ENCODE measurements around the gene APPL2. TPM values are rescaled to one million over a fixed set of nuclear protein-coding genes. Genes with fewer than 3 reads are reported as not detected.

APPL2 gene
- total RNA-seq, 1 experiment from 2014 or later = 35.5 TPM

- intact Hi-C loops (cut with micrococcal nuclease) = loop anchor here (10.0 kb wide), 1 partner anchor 551 kb away; no protein-coding TSS in a partner anchor
- H3K4me1 Mint-ChIP-seq (ENCODE audit: insufficient read depth, unreplicated experiment) = no peaks in the 10 kb centered on the region
- TF ChIP-seq, protein P1, sequence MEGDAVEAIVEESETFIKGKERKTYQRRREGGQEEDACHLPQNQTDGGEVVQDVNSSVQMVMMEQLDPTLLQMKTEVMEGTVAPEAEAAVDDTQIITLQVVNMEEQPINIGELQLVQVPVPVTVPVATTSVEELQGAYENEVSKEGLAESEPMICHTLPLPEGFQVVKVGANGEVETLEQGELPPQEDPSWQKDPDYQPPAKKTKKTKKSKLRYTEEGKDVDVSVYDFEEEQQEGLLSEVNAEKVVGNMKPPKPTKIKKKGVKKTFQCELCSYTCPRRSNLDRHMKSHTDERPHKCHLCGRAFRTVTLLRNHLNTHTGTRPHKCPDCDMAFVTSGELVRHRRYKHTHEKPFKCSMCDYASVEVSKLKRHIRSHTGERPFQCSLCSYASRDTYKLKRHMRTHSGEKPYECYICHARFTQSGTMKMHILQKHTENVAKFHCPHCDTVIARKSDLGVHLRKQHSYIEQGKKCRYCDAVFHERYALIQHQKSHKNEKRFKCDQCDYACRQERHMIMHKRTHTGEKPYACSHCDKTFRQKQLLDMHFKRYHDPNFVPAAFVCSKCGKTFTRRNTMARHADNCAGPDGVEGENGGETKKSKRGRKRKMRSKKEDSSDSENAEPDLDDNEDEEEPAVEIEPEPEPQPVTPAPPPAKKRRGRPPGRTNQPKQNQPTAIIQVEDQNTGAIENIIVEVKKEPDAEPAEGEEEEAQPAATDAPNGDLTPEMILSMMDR (IDR thresholded peaks at IDR 0.05; ENCODE audit: unreplicated experiment) = no peak
- ChIA-PET CTCF (no interaction called here), POLR2A (no interaction called here)
- H3K36me3 Mint-ChIP-seq (ENCODE audit: insufficient read depth, unreplicated experiment) = peaks cover 71% of the 10 kb centered on the region
- H3K4me3 Mint-ChIP-seq (ENCODE audit: unreplicated experiment) = no peak overlapping the region
- no TSS peak for BruUV-seq (replicated peaks)
- H3K9me3 Mint-ChIP-seq (ENCODE audit: unreplicated experiment) = no peaks in the 10 kb centered on the region
- no peaks in the 10 kb centered on the region for H3K27me3 Mint-ChIP-seq (ENCODE audit: insufficient read depth, unreplicated experiment)
- DNase-seq (ENCODE audit: unreplicated experiment) = no peak
- no peak overlapping the region for H3K27ac Mint-ChIP-seq (ENCODE audit: low read depth, unreplicated experiment)
These were observed 39.9 kb downstream of the APPL2 start for GRCh38 chr12:105196090-105196489.

DNA sequence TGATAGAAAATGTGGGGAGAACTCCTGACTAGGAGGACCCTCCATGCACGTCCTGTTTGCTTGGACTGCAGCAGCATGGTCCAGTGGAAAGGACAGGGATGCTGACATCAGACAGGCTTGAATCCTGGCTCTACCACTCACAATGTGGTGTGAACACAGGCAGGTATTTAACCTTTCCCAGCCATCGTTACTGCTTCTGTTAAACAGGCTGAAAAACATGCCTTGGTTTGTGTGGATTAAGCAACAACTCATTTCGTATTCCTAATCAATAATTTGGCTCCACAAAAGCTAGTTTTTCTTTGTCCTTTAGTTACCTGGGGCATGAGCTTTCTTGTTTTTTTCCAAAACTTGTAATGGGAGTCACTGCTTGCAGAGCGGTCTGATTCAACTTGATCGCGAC is 41.0 kb downstream of the APPL2 start:
- DNase-seq (ENCODE audit: unreplicated experiment) = no peak
- no peaks in the 10 kb centered on the region for H3K27me3 Mint-ChIP-seq (ENCODE audit: insufficient read depth, unreplicated experiment)
- POLR2A ChIA-PET = no interaction called here
- BruUV-seq (replicated peaks) = TSS peak; percentile 17
- no peak overlapping the region for H3K27ac Mint-ChIP-seq (ENCODE audit: low read depth, unreplicated experiment)
- H3K9me3 Mint-ChIP-seq (ENCODE audit: unreplicated experiment) = no peaks in the 10 kb centered on the region
- H3K36me3 Mint-ChIP-seq (ENCODE audit: insufficient read depth, unreplicated experiment) = peaks cover 73% of the 10 kb centered on the region
- intact Hi-C loops (cut with micrococcal nuclease) = loop anchor here (10.0 kb wide), 1 partner anchor 550 kb away; no protein-coding TSS in a partner anchor
- TF ChIP-seq, protein P1 (IDR thresholded peaks at IDR 0.05; ENCODE audit: unreplicated experiment) = no peak
- no peaks in the 10 kb centered on the region for H3K4me1 Mint-ChIP-seq (ENCODE audit: insufficient read depth, unreplicated experiment)
- H3K4me3 Mint-ChIP-seq (ENCODE audit: unreplicated experiment) = no peak overlapping the region
- CTCF ChIA-PET = no interaction called here

DNA sequence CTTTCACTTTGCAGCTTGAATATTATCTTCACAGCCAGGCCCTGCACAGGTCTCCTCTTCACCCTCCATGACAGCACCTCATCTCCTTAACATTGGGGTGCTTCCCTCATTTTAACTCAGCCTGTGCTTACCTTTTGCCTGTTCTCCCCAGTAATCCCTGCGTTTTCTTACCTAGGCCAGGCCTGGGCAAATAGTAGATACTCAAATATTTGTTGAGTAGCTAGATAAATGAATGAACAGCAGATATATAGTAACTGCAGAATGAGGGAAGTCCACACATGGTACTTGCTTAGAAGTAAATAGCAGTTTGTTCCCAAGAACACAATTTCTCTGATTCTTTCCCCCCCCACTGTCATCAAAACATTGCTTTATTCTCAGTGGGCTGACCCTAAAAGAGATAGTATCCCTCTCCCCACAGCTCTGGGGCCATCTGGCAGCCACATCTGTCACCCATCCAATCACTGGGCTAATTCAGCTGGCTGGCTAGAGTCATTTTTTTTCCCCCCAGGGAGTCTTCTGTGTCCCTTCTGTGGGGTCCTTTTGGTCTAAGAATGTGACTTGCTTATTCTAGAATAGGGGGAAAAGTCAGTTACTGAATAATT is 43.2 kb downstream of the APPL2 start:
- DNase-seq (ENCODE audit: unreplicated experiment) = no peak
- TF ChIP-seq, protein P1 (IDR thresholded peaks at IDR 0.05; ENCODE audit: unreplicated experiment) = no peak
- Mint-ChIP-seq H3K4me3 (ENCODE audit: unreplicated experiment) (no peak overlapping the region), H3K36me3 (ENCODE audit: insufficient read depth, unreplicated experiment) (peaks cover 80% of the 10 kb centered on the region), H3K4me1 (ENCODE audit: insufficient read depth, unreplicated experiment) (no peaks in the 10 kb centered on the region), H3K27ac (ENCODE audit: low read depth, unreplicated experiment) (no peak overlapping the region), H3K27me3 (ENCODE audit: insufficient read depth, unreplicated experiment) (no peaks in the 10 kb centered on the region), H3K9me3 (ENCODE audit: unreplicated experiment) (no peaks in the 10 kb centered on the region)
- intact Hi-C loops (cut with micrococcal nuclease) = loop anchor here (10.0 kb wide), 1 partner anchor 548 kb away; no protein-coding TSS in a partner anchor
- POLR2A ChIA-PET = no interaction called here
- no TSS peak for BruUV-seq (replicated peaks)
- CTCF ChIA-PET = no interaction called here

GRCh38 chr12:105190530-105190929 is 45.4 kb downstream of the APPL2 start:
- no peaks in the 10 kb centered on the region for H3K27me3 Mint-ChIP-seq (ENCODE audit: insufficient read depth, unreplicated experiment)
- no TSS peak for BruUV-seq (replicated peaks)
- TF ChIP-seq, protein P1 (IDR thresholded peaks at IDR 0.05; ENCODE audit: unreplicated experiment) = no peak
- peak overlapping the region; percentile 53 for H3K27ac Mint-ChIP-seq (ENCODE audit: low read depth, unreplicated experiment)
- H3K9me3 Mint-ChIP-seq (ENCODE audit: unreplicated experiment) = no peaks in the 10 kb centered on the region
- POLR2A ChIA-PET = interaction anchor here (0.6 to 1.6 kb wide), 5 partner anchors 49 to 193 kb away, joined by 3 to 5 read pairs (median 4); no protein-coding TSS in a partner anchor
- H3K36me3 Mint-ChIP-seq (ENCODE audit: insufficient read depth, unreplicated experiment) = peaks cover 75% of the 10 kb centered on the region
- DNase-seq (ENCODE audit: unreplicated experiment) = no peak
- H3K4me1 Mint-ChIP-seq (ENCODE audit: insufficient read depth, unreplicated experiment) = no peaks in the 10 kb centered on the region
- intact Hi-C loops (cut with micrococcal nuclease) = loop anchor here (10.0 kb wide), 1 partner anchor 546 kb away; no protein-coding TSS in a partner anchor
- H3K4me3 Mint-ChIP-seq (ENCODE audit: unreplicated experiment) = no peak overlapping the region
- CTCF ChIA-PET = interaction anchor here (0.6 to 2.1 kb wide), 3 partner anchors 15 to 193 kb away, joined by 3 to 6 read pairs (median 5); no protein-coding TSS in a partner anchor
